Suprapubic skin (tissue), 4 donors: ENCODE results near the gene GHRH. TPM values are rescaled to one million over a fixed set of nuclear protein-coding genes. Genes with fewer than 3 reads are reported as not detected.
A peak's percentile ranks its signal among the peaks of the same experiment; 100 is the strongest.

ENCODE experiments used
- DNase-seq, 2 donors: peaks; one replicate each; pipeline ENCODE4 v3.0.0-alpha.2; 2019; ENCODE audit warnings: low spot score in 2 of 2
- H3K27ac ChIP-seq: fragments of 200-600 bp; sonication (generic); one replicate; pipeline ENCODE4 v1.5.1; 2019
- H3K27me3 ChIP-seq: fragments of 200-600 bp; sonication (generic); one replicate; pipeline ENCODE4 v1.5.1; 2019
- H3K36me3 ChIP-seq: fragments of 200-600 bp; sonication (generic); one replicate; pipeline ENCODE4 v1.5.1; 2019
- H3K4me1 ChIP-seq: fragments of 200-600 bp; sonication (generic); one replicate; pipeline ENCODE4 v1.5.1; 2019
- H3K4me3 ChIP-seq: fragments of 200-600 bp; sonication (generic); one replicate; pipeline ENCODE4 v1.5.1; 2019; ENCODE audit warnings: mild to moderate bottlenecking
- H3K9me3 ChIP-seq: fragments of 200-600 bp; sonication (generic); one replicate; pipeline ENCODE4 v1.5.1; 2019
- EP300 ChIP-seq: sonication (generic); formaldehyde crosslinking; IDR thresholded peaks from one replicate; pipeline ENCODE4 v1.6.1; 2017; ENCODE audit warnings: antibody characterized with exemption
- POLR2A ChIP-seq, 2 donors: fragments of 450-650 bp; IDR thresholded peaks; one replicate each; pipeline ENCODE4 v1.6.1; 2017; ENCODE audit warnings: antibody characterized with exemption in 2 of 2, mild to moderate bottlenecking in 2 of 2, moderate library complexity in 2 of 2
- POLR2AphosphoS5 ChIP-seq, 3 donors: sonication (generic); formaldehyde crosslinking; IDR thresholded peaks; one replicate each; pipeline ENCODE4 v1.6.1; 2017; ENCODE audit warnings: antibody characterized with exemption in 3 of 3
- WGBS: methylation state at CpG from one replicate; pipeline ENCODE4 v1.1.5; 2018; 5-methylcytosine and 5-hydroxymethylcytosine counted together
- total RNA-seq, 4 donors: library from RNA; depleted of rRNA; stranded (reverse); fragments of >200 nt; gene quantifications; one replicate each; pipeline ENCODE4 v1.1.0, GENCODE V29; 2016
- TF ChIP-seq, protein P1 (sequence below), 2 donors: fragments of 200-600 bp in 1 of 2; fragments of 450-650 bp in 1 of 2; sonication (generic) in 1 of 2; IDR thresholded peaks; one replicate each; pipeline ENCODE4 v1.5.1; 2016 to 2019; ENCODE audit warnings: antibody characterized with exemption in 2 of 2, mild to moderate bottlenecking in 1 of 2, moderate library complexity in 1 of 2

The GHRH gene
- total RNA-seq, 4 donors from 2014 or later = not detected

DNA sequence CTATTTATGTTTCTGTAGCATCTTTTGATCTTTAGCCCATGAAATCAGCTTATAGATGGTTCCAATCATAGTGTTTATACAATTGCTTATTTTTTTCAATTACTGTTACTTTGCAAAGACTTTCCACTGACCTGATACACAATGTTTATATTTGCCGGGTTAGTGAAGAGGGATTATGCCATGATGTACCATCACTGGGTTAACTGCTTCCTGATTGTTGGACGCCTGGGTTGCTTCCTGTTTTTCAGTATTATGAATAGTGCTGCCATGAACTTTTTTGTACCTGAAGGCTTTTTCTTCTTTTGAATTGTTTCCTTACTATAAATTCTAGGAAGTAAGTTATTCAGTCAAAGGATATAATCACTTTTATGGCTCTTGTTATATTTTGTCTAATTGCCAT is 34.8 kb upstream of the GHRH start:
- Histone ChIP-seq H3K27ac (peak overlapping the region; percentile 75), H3K36me3 (peaks cover 17% of the 10 kb centered on the region), H3K4me3 (no peak overlapping the region), H3K4me1 (peaks cover 42% of the 10 kb centered on the region), H3K27me3 (no peaks in the 10 kb centered on the region), H3K9me3 (no peaks in the 10 kb centered on the region)
- TF ChIP-seq EP300 = no peak
- no peak for TF ChIP-seq POLR2A (IDR thresholded peaks at IDR 0.05)
- no peak for TF ChIP-seq POLR2AphosphoS5 (IDR thresholded peaks at IDR 0.05)
- TF ChIP-seq, protein P1, sequence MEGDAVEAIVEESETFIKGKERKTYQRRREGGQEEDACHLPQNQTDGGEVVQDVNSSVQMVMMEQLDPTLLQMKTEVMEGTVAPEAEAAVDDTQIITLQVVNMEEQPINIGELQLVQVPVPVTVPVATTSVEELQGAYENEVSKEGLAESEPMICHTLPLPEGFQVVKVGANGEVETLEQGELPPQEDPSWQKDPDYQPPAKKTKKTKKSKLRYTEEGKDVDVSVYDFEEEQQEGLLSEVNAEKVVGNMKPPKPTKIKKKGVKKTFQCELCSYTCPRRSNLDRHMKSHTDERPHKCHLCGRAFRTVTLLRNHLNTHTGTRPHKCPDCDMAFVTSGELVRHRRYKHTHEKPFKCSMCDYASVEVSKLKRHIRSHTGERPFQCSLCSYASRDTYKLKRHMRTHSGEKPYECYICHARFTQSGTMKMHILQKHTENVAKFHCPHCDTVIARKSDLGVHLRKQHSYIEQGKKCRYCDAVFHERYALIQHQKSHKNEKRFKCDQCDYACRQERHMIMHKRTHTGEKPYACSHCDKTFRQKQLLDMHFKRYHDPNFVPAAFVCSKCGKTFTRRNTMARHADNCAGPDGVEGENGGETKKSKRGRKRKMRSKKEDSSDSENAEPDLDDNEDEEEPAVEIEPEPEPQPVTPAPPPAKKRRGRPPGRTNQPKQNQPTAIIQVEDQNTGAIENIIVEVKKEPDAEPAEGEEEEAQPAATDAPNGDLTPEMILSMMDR (IDR thresholded peaks at IDR 0.05) = no peak
- no peak for DNase-seq
- 28% methylated on average over 2 of the region's 2 CpGs for WGBS

DNA sequence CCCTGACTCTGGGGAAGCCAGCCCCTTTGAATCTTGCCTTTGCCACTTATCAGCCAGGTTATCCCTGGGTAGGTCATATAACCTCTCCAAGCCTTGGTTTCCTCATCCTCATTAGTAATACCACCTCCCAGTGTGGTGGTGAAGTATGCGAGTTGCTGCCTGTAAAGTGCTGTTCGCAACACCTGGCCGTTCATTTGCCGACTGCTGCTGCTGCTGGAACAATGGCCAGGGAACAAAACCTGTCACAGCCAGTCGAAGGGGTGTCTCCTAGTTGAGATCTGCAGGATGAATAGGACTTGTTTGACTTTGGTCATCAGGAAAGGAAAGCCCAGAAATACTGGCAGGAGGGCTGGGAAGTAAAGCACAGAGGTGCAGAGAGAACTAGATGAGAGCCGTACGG is 34.0 kb upstream of the GHRH start:
- TF ChIP-seq POLR2AphosphoS5 (IDR thresholded peaks at IDR 0.05) = peak in 1 of 3 donors; percentile 26
- no peak for TF ChIP-seq EP300
- 65% methylated on average over 7 of the region's 7 CpGs for WGBS
- peaks cover 45% of the 10 kb centered on the region for H3K4me1 ChIP-seq
- H3K9me3 ChIP-seq = no peaks in the 10 kb centered on the region
- peaks cover 9% of the 10 kb centered on the region for H3K36me3 ChIP-seq
- no peak for DNase-seq
- no peaks in the 10 kb centered on the region for H3K27me3 ChIP-seq
- peak overlapping the region; percentile 75 for H3K27ac ChIP-seq
- no peak overlapping the region for H3K4me3 ChIP-seq

DNA sequence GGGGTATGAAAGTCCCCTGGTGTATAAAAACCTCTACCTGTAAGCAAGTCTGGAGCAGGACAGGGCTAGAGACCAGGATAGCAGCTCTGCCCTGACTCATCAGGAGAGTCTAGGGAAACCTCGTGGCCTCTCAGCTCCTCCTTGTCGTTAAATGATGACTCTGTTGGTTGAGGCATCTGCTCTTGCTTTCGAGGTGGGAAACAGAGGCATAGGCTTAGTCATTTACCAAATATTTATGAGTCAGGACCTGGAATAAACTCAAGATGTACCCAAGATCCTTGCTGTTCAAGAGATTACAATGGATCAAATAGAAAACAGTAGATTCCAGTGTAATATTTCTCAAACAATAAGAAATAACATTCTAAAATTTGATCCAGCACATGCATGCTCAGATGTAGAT is 33.4 kb upstream of the GHRH start:
- Histone ChIP-seq H3K27me3 (no peaks in the 10 kb centered on the region), H3K27ac (peak overlapping the region; percentile 75), H3K9me3 (no peaks in the 10 kb centered on the region), H3K4me3 (no peak overlapping the region), H3K36me3 (peaks cover 8% of the 10 kb centered on the region), H3K4me1 (peaks cover 51% of the 10 kb centered on the region)
- DNase-seq = no peak
- TF ChIP-seq EP300 (no peak), POLR2A (IDR thresholded peaks at IDR 0.05) (no peak), POLR2AphosphoS5 (IDR thresholded peaks at IDR 0.05) (peak in 1 of 3 donors; percentile 28)
- TF ChIP-seq, protein P1 (IDR thresholded peaks at IDR 0.05) = no peak
- WGBS = 10% methylated on average over 3 of the region's 3 CpGs

DNA sequence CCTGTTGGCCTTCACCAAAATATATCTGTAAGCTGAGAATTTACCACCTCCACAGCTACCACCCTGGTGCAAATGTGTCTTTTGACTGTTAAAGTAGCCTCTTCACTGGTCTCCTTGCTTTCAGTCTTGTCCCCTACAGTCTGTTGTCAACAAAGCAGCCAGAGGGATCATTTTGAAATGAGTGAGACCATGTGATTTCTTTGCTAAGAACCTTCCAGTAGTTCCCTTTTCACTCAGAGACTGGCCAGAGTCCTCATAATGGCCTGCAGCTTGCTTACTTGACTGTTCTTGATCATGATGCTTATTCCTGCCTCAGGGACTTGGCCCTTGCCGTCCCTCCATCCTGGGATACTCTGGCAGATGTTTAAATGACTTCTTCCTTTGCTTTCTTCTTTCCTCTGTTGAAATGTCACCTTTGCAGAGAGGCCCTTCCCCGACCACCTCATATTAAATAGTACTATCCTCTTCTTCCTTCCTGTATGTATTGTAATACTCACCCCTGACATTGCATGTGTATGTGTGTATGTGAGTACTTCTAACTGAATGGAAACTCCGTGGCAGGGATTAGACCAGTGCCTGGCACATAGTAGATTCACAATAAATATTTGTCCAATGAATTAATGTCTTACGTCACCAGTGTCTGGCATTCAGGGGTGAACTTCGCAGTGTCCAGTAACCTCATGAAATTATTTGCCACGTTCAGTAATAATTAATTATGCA is 32.8 kb upstream of the GHRH start:
- H3K27ac ChIP-seq = peak overlapping the region; percentile 75
- TF ChIP-seq, protein P1 (IDR thresholded peaks at IDR 0.05) = no peak
- TF ChIP-seq POLR2A (IDR thresholded peaks at IDR 0.05) = no peak
- TF ChIP-seq POLR2AphosphoS5 (IDR thresholded peaks at IDR 0.05) = no peak
- TF ChIP-seq EP300 = no peak
- peaks cover 3% of the 10 kb centered on the region for H3K36me3 ChIP-seq
- no peak overlapping the region for H3K4me3 ChIP-seq
- DNase-seq = no peak
- no peaks in the 10 kb centered on the region for H3K27me3 ChIP-seq
- WGBS = 67% methylated on average over 6 of the region's 6 CpGs
- peaks cover 51% of the 10 kb centered on the region for H3K4me1 ChIP-seq
- H3K9me3 ChIP-seq = no peaks in the 10 kb centered on the region

DNA sequence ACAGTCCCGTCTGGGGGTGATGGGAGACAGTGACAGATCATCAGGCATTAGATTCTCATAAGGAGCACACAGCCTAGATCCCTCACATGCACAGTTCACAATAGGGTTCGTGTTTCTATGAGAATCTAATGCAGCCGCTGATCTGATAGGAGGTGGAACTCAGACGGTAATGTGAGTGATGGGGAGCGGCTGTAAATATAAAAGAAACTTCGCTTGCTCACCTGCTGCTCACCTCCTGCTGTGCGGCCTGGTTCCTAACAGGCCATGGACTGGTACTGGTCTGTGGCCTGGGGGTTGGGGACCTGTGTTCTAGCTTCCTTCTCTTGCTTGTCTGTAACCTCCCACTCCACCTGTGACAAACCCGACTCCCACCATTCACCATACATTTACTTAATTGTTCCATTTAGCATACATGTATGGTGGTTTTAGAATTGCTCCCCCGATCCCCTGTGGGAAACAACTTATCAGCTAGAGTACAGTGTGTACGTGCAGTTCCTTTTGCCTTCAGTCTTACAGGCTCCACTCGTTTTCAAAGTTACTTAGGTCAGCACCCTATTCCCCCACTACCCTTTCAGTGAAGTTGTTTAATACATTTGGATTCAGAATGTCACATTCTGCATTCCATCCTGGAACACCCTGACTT is 31.8 kb upstream of the GHRH start:
- DNase-seq = no peak
- Histone ChIP-seq H3K27me3 (no peaks in the 10 kb centered on the region), H3K27ac (peak overlapping the region; percentile 75), H3K4me1 (peaks cover 53% of the 10 kb centered on the region), H3K9me3 (no peaks in the 10 kb centered on the region), H3K4me3 (no peak overlapping the region), H3K36me3 (peaks cover 3% of the 10 kb centered on the region)
- no peak for TF ChIP-seq POLR2A (IDR thresholded peaks at IDR 0.05)
- TF ChIP-seq, protein P1 (IDR thresholded peaks at IDR 0.05) = no peak
- no peak for TF ChIP-seq EP300
- no peak for TF ChIP-seq POLR2AphosphoS5 (IDR thresholded peaks at IDR 0.05)
- 95% methylated on average over 11 of the region's 11 CpGs for WGBS
